HTR-8/SVneo (cell line): Measurements from ENCODE around the gene PDE1C.

Experiments
- DNase-seq: peaks from one replicate; pipeline ENCODE4 v3.0.0; 2011; ENCODE audit warnings: low spot score, mixed read lengths; ENCODE audit not compliant: insufficient read length
- FAIRE-seq: peaks from 2 replicates; lab custom pipeline; 2011; peaks lifted over from hg19 to GRCh38; lab: Jason Lieb, UNC

Gene PDE1C

DNA sequence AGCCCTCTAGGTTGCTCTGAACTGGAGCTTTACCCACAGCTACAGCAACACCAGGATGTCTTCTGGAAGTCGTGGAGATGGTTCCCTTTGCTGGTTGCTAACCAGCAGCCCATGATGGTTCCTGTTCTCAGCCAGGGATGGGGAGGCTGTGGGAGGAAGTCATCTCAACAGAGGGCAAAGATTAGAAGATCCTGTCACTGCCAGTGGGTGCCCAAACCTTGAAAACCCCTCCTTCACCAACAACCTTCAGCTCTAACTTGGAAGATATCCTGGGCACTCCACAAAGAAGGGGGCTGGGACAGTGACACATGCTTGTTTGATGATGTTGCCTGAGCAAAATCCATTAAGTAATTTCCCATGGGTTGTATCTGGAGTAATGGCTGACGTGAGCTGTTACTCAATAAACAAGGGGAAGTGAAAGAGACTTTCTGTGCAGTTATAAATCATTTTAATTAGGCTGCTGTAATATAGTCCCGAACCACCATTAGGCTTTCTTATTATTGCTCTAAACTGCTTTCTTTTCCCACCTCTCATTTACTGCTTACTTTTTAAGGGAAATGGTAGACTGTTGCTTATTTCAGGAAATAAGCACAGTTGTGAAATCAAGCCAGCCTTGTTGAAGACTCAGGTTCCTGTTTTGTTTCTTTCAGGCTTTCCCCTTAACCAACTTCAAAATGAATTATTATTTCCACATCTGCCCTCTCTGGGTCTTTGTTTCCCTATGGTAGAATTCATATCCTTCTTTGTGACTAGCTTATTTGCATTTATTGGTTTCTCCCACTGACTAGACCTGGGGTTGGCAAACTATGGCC, 258.4 kb downstream of the PDE1C start:
- FAIRE-seq (no peak), DNase-seq (no peak)

DNA sequence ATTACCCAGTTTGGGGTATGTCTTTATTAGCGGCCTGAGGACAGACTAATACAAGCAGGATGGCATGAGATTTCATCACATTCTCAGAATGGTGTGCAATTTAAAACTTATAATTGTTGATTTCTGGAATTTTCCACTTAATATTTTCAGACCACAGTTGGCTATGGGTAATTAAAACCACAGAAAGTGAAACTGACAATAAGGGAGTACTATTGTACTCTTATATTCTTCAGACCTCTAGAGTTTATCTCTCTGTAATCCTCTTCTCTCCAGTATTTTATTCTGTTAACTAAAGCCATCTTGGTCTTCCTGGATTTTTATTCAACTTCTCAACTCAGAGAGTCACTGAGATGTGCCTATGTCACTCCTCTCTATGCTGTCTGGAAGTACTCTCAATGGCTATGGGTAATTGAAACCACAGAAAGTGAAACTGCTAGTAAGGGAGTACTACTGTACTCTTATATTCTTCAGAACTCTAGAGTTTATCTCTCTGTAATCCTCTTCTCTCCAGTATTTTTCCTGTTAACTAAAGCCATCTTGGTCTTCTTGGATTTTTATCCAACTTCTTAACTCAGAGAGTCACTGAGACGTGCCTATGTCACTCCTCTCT, 264.9 kb downstream of the PDE1C start:
- DNase-seq (no peak), FAIRE-seq (no peak)

DNA sequence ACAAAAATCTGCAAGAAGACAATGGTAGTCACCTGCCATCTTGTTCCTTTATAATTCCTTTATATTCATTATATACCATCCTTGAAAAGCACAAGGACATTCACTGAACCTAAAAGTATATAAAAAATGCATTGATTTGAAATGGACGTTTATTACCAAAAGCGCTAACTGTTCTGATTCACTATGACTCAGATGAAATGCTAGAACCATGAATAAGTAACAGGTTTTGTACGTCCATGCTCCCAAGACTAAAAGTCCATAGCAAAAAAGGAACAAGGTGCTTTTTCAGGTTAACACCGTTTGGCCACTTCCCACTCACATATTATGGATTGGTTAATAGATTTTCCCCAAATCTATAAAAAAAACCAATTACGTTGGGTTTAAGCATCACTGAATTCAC, 273.8 kb downstream of the PDE1C start:
- no peak for FAIRE-seq

DNA sequence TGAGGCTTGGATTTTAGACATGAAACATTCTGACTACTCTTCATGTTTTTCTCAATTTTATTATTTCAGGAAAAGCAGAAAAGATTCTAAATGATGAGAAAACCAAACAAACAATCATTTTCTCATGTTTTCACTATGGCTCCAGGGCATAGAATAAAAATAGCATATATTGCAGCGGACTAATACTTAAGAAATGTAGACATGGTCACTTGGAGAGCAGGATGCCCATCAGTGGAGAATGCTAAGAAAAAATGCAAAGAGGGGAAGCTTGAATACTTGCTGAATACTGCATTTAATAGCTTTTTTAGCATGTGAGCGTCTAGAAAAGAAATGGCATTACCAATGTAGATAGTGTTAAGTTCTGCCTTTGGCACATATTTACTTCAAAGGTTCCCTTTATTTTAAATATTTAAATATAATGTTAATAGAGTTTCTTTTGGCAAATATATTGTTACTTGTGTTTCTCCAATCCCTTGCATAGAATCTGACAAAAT, 275.3 kb downstream of the PDE1C start:
- DNase-seq: no peak
- no peak for FAIRE-seq

More for the DNA sequence above, 273.8 kb downstream of the PDE1C start:
- DNase-seq: no peak

DNA sequence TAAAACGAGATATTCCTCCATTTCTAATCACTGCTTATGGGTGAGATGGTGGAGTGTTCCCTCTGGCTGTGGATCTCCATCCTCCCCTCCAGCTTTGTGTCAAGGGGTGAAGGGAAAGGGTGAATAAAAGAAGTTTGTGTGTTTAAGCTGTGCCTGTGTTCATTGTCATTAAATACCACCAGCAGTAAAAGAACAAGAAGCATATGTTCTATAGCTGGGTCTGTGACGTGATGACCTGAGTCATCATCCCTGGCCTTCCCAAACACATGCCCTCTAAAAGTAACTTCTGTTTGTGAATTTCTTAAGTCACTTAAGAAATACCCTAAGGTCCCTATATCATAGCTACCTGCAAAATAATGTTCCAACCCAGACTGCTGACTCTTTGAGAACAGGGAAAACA, 278.3 kb downstream of the PDE1C start:
- FAIRE-seq (no peak), DNase-seq (no peak)

DNA sequence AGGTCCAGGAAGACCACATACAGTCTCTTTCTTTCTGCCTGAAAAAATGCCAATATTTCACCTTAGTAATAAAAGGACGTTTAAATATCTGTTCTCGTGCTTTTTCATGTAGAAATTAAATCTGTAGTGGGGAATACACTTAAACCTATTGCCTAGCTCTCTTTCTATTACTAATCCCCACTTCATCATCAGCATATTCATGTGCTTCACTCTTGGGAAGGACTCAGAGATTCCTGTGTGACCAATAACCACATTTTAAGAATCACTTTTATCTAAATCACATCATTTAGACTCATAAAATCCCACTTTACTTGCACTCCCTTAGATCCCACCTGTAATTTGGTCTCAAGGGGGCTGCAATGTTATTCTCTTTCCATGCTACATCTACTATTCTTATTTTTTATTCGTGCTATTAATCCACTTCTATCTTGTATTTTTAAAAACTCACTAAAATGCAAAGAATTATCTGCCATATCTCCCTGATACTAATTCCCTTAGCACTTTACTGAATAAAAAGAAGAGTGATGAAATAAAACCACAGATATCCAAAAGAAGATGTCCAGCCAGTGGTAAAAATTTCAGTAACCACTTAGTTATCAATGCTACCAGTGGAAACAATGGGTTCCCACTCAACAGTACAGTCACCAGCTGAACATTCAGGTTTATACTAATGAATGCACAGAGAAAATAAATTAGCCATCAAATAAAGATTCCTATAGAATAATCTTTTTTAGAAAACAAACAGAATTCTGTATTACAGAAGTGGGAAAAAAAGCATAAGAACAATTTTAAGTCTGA, 281.1 kb downstream of the PDE1C start:
- no peak for FAIRE-seq
- DNase-seq: no peak

DNA sequence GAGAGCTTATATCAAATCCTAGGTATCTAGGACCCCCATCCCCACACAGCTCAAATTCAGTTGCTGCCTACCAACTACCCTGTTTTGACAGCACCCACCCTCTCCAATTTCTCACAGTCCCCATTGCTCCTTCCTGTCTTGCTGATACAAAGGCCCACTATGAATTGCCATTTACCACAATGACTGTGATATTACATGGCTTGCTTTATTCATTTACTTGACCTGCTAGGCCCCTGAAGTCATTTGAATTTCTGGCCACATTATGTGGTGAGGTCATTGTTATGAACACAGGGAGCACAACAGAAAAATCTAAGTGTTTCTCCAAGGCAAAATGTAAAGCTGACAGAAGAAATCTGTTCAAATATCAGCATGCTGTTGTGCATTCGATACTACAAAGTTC, 281.8 kb downstream of the PDE1C start:
- DNase-seq: no peak
- no peak for FAIRE-seq

DNA sequence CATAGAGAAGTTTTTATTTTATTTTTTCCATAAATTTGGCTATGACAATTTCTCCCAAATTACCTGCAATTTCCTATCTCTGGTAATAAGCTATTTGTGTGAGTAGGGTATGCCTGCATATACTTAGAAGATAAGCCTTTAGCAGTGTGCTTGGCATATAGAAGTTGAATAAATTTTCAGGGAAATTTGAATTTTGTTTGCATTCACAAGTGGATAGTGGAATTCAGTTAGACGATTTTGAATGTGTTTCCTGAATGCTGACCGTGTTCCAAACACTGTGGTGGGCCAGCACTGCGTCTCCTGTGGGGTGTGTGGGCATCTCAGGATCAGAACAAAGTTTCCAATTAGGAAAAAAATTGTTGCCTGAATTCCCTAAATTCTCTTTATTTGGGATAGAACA, 283.9 kb downstream of the PDE1C start:
- DNase-seq (no peak), FAIRE-seq (no peak)

DNA sequence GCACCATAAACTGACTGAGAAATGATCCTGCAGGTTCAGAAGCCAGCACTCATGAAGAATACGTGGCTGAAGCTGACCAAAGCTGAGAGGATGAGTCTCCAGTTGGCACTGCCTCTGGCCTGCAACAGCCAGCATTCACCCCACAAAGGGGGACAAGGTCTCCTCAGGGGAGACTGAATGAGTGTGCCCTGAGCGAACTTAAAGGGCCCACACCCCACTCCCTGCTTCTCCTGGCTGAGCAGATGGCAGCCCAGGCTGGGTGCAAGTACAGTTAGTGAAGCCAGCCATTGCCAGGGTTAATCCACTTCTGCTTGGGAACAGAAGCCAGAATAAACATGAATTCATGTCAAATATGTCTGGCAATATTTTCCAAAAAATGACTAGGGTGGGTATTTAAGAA, 285.1 kb downstream of the PDE1C start:
- DNase-seq (no peak), FAIRE-seq (no peak)

DNA sequence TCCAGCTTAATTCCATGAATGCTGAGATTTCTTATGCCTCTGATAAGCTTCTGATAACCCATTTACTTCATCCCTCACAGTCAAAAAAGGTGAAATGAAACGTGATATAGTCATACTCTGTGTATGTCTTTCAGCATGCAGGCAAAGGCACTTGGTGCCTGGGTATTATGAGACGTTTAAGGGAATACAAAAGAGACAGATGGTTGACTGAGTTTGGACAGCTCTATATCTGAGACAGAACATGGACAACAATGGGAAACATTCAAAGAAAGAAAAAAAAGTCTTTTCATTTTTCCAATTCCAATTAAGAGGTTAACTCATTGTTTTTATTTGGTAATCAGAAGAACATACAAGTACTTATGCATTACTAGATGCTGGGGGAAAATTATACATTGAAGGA, 287.0 kb downstream of the PDE1C start:
- no peak for DNase-seq
- no peak for FAIRE-seq

DNA sequence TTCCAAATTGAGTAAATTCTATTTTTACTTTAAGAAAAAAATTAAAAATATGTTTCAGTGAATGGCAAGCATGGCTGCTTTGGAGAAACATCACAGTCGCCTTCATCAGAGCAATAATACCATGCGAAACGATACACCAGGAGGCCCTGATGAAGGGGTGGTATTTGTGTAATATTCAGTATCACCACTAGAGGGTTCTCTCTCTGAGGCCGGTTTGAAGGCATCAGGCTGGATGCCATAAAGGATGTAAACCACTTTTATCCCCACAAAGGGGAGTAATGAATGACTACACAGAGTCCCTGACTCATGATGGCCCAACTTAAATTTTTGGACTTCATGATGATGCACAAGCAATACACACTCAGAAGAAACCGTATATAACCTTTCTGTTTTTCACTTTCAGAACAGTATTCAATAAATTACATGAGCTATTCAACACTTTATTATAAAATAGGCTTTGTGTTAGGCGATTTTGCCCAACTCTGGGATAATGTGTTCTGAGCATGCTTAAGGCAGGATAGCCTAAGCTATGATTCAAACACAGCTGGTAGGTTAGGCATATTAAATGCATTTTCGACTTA, 287.7 kb downstream of the PDE1C start:
- peak; percentile 60 for FAIRE-seq
- DNase-seq: peak; percentile 64

DNA sequence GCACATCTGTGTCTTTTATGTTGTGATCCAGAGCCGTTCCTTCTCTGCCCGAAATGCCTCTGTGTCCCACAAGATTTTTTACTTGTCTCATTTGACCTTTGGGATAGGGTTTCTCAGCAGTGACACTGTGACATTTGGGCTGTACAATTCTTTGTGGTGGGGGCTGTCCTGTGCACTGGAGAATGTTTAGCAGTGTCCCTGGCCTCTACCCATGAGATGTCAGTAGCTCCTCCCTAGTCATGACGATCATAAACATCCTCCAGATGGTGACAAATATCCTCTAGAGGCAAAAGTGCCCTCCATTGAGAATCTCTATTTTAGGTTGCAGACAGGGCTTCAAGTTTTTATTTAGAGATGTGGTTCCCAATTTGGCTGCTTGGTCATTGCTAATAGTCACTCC, 291.9 kb downstream of the PDE1C start:
- DNase-seq: no peak
- FAIRE-seq: no peak

DNA sequence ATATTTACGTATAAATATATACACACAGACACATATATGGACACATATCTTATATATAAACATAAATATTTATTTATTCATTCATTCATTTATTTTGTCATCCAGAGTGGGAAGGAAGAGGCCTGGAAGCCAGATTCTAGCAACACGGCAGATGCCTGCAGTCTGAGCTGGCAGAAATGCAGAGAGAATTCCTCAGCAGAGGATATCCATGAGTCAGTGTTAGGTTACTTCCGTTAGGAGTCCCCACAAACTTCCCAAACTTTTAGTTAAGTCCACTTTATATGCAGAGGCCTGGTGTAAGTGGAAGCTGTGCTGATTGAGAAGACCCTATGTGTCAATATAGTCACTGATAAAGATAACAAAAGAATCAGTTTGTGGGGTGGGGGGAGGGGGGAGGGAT, 293.6 kb downstream of the PDE1C start:
- peak; percentile 66 for DNase-seq
- FAIRE-seq: no peak

DNA sequence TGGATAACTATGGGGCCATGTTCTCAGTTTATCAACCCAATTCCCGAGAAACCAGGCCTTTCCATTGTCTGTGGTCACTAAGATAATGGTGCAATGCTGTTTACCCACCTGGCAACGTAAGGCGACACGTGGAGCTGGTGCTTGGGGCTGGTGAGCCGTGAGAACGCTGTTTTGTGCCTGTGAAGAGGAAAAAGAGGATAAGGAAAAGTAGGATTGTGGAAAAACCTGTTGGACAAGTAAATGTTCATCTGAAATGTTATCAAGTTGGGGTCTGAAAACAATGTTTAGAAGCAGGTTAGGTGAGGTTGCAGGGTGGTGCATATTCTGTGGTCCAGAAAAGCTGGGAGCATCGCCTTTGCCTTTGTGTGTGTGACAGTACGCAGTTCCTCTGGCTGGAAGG, 294.7 kb downstream of the PDE1C start:
- no peak for DNase-seq

DNA sequence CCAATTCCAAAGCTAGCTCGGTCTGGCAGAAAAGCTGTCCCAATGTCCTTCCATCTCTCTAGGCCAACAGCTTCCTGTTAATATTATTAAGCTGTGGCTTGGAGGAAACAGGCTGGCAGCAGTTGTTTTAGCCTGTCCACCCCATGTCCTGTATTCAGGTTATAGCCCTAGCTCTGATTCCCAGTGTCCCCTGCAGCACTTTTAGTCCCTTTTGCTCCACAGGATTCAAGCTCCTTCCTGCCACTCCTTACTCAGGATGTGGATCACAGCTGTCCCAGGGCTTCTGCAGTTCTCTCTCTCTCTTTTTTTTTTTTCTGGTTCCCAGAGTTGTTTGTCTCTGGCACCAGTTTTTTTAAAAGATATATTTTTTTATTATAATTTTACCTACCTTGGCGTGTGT, 298.0 kb downstream of the PDE1C start:
- no peak for DNase-seq
- FAIRE-seq: no peak

More for the DNA sequence above, 294.7 kb downstream of the PDE1C start:
- FAIRE-seq: no peak

DNA sequence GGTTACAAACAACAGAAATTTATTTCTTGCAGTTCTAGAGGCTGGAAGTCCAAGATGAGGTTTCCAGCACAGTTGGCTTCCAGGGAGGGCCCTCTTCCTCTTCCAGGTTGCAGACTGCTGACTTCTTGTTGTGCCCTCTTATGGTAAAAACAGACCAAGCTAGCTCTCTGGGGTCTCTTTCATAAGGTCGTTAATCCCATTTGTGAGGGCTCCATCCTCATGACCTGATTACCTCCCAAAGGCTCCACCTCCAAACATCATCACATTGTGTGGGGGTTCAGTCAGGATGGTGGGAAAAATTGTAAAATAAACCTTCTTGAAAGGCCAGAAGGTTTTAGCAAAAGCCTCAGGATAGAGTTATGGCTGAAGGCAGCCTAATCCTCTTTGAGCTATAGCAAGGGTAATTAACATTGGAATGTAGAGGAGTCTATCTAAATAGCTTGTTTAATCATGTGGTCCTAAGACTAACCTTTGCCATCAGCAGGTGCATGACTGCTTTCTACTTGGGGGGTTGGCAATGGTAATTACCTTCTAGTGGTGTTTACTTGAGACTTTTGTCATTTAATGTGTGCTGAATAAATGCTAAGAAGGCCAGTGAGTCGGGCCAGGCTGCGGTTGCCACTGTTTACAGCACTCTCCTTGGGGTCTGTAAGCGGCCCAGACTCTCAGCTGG, 302.4 kb downstream of the PDE1C start:
- DNase-seq: no peak
- no peak for FAIRE-seq

DNA sequence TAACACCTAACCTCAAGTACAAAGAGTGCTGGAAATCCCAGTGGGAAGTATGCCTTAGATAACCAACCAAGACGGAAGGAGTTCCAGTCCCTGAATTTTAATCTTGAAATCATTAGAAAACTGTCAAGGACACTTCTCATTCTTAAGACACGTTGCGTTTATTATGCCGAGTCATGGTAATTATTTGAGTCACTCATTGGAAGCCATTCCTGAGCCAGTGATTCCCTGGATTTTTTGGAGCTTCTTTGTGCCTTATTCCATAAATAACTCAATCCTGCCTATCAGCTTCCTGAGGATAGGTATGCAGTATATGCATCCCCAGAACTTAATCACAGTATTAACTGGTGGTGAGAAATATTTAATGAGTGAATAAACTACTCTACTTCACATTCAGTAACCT, 305.7 kb downstream of the PDE1C start:
- DNase-seq (no peak), FAIRE-seq (no peak)

DNA sequence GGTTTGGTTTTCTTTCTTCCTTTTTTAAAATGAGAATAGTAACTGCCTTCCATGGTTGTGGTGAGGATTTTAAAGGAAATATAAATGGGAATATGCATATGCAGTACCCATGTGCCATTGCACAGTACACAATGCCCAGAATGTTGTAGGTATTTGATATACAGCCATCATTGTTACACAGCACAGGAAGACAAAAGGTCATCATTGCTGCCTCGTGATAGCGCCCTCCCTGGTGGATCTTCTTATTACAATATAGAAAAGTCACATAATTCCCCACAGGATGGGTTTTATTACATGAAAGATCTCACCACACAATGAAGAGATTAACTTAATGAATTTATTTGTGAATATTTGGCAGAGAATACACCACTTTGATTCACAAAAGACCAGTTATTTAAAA, 306.7 kb downstream of the PDE1C start:
- DNase-seq: no peak

DNA sequence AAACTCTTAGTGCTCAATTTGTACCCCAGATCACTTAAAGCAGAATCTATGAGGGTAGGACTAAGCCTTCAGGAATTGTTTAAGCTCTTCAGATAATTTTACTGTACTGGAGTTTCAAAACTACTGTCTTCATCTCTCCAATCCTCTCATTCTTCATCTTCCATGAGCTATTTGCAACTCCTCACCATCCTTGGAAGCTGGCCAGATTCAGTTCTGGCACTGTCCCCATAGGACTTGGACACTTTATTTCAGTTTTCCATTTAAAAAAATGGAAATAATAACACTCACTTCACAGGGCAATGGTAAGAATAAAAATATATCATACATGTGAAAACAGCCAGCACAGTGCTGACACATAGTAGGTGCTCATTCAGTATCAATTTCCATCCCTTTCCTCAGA, 308.6 kb downstream of the PDE1C start:
- DNase-seq (no peak), FAIRE-seq (no peak)

More for the DNA sequence above, 306.7 kb downstream of the PDE1C start:
- FAIRE-seq: no peak

DNA sequence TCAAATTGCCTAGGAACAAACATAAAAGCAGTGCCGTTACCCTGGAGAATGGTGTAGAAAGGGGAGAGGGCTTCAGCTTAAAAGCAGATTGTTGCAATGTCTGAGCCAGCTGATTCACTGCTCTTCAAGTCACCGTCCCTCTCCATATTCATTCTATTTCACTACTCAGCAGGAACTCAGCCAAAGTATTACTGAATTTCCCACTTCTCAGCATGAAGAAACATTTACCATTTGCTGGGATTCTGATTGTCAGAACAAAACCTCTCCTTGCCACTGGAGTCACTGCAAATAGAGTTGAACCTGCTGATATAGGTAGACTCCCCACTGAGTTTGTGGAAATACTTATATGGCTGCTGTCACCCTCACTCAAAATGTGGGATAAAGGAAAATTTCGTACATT, 311.5 kb downstream of the PDE1C start:
- FAIRE-seq (peak; percentile 46), DNase-seq (no peak)
